ENCODE data around the gene ISM1. TPM values are rescaled to one million over a fixed set of nuclear protein-coding genes. Genes with fewer than 3 reads are reported as not detected.

ISM1 gene
- total RNA-seq, 2 donors from 2014 or later = 0.59 to 1.3 TPM

DNA sequence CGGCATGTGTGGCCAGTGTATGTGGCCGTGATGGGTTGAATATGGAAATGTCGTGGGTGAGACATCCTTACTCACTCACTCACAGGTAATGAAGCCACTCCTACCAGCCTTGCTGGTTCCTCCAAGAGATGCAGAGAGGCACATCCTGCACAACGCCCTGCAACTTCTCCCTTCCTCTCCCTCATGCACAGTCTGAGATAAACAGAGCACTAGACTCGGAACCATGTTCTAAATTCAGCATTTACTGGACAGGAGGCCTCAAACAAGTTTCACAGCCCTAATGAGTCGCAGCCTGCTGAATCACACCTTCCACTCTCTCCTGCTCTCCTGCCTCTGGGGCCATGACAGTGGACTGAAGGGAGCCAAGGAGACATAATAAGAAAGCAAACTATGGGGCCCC is 91.2 kb downstream of the ISM1 start:
- DNase-seq (ENCODE audit: low spot score) = no peak
- TF ChIP-seq, protein P1, sequence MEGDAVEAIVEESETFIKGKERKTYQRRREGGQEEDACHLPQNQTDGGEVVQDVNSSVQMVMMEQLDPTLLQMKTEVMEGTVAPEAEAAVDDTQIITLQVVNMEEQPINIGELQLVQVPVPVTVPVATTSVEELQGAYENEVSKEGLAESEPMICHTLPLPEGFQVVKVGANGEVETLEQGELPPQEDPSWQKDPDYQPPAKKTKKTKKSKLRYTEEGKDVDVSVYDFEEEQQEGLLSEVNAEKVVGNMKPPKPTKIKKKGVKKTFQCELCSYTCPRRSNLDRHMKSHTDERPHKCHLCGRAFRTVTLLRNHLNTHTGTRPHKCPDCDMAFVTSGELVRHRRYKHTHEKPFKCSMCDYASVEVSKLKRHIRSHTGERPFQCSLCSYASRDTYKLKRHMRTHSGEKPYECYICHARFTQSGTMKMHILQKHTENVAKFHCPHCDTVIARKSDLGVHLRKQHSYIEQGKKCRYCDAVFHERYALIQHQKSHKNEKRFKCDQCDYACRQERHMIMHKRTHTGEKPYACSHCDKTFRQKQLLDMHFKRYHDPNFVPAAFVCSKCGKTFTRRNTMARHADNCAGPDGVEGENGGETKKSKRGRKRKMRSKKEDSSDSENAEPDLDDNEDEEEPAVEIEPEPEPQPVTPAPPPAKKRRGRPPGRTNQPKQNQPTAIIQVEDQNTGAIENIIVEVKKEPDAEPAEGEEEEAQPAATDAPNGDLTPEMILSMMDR (IDR thresholded peaks at IDR 0.05) = no peak
- Histone ChIP-seq H3K4me1 (no peaks in the 10 kb centered on the region), H3K4me3 (no peak overlapping the region), H3K36me3 (no peaks in the 10 kb centered on the region), H3K27ac (no peak overlapping the region), H3K9me3 (no peaks in the 10 kb centered on the region), H3K27me3 (no peaks in the 10 kb centered on the region)

DNA sequence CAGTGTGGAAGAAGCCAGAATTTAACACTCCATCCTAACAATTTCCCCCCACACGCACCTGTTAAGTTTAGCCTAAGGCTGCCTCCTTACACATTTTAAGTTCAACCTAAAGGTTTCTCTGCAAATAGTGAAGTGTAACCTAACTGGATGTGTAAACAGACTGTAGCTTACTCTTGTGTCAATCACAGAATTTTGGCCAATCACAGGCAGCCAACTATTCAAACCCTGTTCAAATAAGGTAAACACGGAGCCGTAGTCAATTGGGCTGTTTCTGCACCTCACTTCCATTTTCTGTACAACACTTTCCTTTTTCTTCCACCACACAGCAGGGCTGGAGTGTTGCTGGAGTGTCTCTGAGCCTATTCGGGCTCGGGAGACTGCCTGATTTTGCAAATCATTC is 92.1 kb downstream of the ISM1 start:
- TF ChIP-seq, protein P1 (IDR thresholded peaks at IDR 0.05) = no peak
- Histone ChIP-seq H3K4me3 (no peak overlapping the region), H3K4me1 (no peaks in the 10 kb centered on the region), H3K27ac (no peak overlapping the region), H3K36me3 (no peaks in the 10 kb centered on the region), H3K9me3 (no peaks in the 10 kb centered on the region), H3K27me3 (no peaks in the 10 kb centered on the region)
- no peak for DNase-seq (ENCODE audit: low spot score)

DNA sequence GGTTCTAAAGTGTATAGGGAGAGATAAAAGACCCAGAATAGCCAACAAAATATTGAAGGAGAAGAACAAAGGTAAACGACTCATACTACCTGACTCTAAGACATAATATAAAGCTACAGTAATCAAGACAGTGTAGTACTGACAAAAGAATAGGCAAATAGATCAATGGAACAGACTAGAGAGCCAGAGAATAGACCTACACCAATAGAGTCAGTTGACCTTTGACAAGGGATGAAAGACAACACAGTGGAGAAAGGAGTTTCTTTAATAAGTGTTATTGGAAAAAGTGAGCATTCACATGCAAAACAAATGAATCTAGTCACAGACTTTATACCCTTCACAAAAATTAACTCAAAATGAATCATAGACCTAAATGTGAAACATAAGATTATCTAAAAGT is 96.4 kb downstream of the ISM1 start:
- Histone ChIP-seq H3K4me1 (no peaks in the 10 kb centered on the region), H3K27ac (no peak overlapping the region), H3K27me3 (no peaks in the 10 kb centered on the region), H3K9me3 (no peaks in the 10 kb centered on the region), H3K36me3 (no peaks in the 10 kb centered on the region), H3K4me3 (no peak overlapping the region)
- DNase-seq (ENCODE audit: low spot score) = no peak
- TF ChIP-seq, protein P1 (IDR thresholded peaks at IDR 0.05) = no peak

DNA sequence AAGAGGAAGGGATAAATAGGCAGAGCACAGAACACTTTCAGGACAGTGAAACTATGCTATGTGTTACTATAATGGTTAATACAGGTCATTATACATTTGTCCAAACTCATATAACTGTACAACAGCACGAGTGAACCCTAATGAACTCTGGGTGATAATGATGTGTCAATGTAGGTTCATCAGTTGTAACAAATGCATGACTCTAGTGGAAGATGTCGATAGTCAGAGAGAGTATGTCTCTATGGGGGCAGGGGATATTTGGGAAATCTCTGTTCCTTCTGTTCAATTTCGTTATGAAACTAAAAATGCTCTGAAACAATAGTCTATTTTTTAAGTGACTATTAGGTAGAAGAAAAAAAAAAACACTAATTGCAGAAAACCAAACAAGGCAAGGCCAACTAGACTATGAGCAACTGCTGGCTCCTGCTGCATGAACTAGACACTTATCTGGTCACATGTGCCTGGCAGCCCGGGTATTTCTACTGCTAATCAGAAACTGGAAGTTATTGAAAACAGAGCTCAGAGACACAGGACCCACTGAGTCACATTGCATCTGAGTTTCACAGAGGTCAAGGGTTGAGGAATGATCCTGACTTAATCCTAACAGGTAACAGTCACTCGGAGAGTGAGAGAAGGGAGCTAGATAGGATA is 97.9 kb downstream of the ISM1 start:
- no peaks in the 10 kb centered on the region for H3K36me3 ChIP-seq
- no peaks in the 10 kb centered on the region for H3K27me3 ChIP-seq
- H3K4me3 ChIP-seq = no peak overlapping the region
- H3K27ac ChIP-seq = no peak overlapping the region
- TF ChIP-seq, protein P1 (IDR thresholded peaks at IDR 0.05) = no peak
- no peaks in the 10 kb centered on the region for H3K4me1 ChIP-seq
- H3K9me3 ChIP-seq = no peaks in the 10 kb centered on the region
- DNase-seq (ENCODE audit: low spot score) = no peak

DNA sequence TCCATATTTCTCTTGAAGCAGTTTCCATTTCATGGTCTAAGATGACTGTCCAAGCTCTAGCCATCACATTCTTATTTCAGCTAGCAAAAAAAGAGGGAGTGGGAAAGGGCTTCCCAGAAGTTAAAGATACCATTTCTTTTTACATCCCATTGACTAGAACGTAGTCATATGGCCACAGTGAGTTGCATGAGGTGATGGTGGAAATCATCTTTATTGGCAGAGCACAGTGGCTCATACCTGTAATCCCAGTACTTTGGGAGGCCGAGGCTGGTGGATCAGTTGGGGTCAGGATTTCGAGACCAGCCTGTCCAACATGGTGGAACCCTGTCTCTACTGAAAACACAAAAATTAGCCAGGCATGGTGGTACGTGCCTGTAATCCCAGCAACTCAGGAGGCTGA is 99.6 kb downstream of the ISM1 start:
- Histone ChIP-seq H3K9me3 (no peaks in the 10 kb centered on the region), H3K36me3 (no peaks in the 10 kb centered on the region), H3K27me3 (no peaks in the 10 kb centered on the region), H3K4me1 (no peaks in the 10 kb centered on the region), H3K4me3 (no peak overlapping the region), H3K27ac (no peak overlapping the region)
- TF ChIP-seq, protein P1 (IDR thresholded peaks at IDR 0.05) = no peak
- DNase-seq (ENCODE audit: low spot score) = no peak

DNA sequence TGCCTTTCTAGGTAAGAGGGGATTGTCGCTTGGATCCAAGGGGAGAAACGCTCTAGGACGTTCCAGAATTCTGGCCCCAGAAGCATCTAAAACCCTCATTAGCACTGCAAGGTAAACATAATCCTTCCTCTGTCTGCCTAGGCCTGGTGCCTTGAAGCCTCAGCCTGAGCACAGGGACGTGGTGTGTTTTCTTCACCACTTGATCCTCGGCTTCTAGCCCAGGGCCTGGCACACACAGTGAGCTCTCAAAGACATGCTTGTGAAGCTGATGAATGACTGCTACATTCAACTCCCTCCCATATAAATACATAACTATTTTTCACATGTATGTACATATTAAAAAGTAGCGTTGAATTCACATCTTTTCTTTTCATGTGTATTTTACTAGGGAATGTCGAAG is 100.3 kb downstream of the ISM1 start:
- Histone ChIP-seq H3K4me1 (no peaks in the 10 kb centered on the region), H3K27ac (no peak overlapping the region), H3K9me3 (no peaks in the 10 kb centered on the region), H3K27me3 (no peaks in the 10 kb centered on the region), H3K36me3 (no peaks in the 10 kb centered on the region), H3K4me3 (no peak overlapping the region)
- no peak for DNase-seq (ENCODE audit: low spot score)
- TF ChIP-seq, protein P1 (IDR thresholded peaks at IDR 0.05) = no peak

All from right atrium auricular region (tissue), 2 donors.